ENCODE results near the gene FREM1.

DNA sequence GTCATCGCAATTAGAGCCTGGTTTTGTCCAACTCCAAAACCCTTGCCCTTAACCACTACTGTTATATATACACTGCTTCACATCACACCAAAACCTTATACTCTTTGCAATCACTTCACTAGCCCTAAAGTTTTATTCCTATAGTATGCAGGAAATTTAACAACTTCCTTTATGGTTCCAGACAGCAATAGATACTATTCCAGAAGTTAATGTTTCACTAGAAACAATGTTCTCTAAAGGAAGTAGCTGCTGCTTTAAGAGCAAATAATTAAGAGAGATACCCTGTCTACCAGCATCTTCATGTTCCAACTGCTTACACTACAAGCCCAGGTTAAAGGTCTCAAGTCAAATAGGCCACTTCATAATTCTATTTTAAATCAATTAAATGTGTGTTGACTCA, 22.0 kb downstream of the FREM1 start:
- TF ChIP-seq, protein P1, sequence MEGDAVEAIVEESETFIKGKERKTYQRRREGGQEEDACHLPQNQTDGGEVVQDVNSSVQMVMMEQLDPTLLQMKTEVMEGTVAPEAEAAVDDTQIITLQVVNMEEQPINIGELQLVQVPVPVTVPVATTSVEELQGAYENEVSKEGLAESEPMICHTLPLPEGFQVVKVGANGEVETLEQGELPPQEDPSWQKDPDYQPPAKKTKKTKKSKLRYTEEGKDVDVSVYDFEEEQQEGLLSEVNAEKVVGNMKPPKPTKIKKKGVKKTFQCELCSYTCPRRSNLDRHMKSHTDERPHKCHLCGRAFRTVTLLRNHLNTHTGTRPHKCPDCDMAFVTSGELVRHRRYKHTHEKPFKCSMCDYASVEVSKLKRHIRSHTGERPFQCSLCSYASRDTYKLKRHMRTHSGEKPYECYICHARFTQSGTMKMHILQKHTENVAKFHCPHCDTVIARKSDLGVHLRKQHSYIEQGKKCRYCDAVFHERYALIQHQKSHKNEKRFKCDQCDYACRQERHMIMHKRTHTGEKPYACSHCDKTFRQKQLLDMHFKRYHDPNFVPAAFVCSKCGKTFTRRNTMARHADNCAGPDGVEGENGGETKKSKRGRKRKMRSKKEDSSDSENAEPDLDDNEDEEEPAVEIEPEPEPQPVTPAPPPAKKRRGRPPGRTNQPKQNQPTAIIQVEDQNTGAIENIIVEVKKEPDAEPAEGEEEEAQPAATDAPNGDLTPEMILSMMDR (IDR thresholded peaks at IDR 0.05), result no peak
- no peak for TF ChIP-seq POLR2A (IDR thresholded peaks at IDR 0.05)
